Osteoblast (primary cell): ENCODE results near the gene FAT2. TPM values are rescaled to one million over a fixed set of nuclear protein-coding genes. Genes with fewer than 3 reads are reported as not detected.

Source experiments
- DNase-seq: peaks from one replicate; pipeline ENCODE4 v3.0.0; 2011; ENCODE audit warnings: low spot score, mixed read lengths; ENCODE audit not compliant: insufficient read length; ENCODE audit errors: missing footprints
- H2AFZ ChIP-seq: 2 replicates; pipeline ENCODE4 v1.6.0; 2011; ENCODE audit warnings: mild to moderate bottlenecking, low read length
- H3K27ac ChIP-seq: 2 replicates; pipeline ENCODE4 v1.5.1; 2011; ENCODE audit warnings: mild to moderate bottlenecking, low read depth, low read length, moderate library complexity
- H3K27me3 ChIP-seq: 2 replicates; pipeline ENCODE4 v1.6.0; 2012; ENCODE audit warnings: mild to moderate bottlenecking, control low read depth, inconsistent platforms, low read length, moderate library complexity; ENCODE audit not compliant: insufficient read depth
- H3K36me3 ChIP-seq: 2 replicates; pipeline ENCODE4 v1.5.1; 2011; ENCODE audit warnings: mild to moderate bottlenecking, low read length, control low read depth, moderate library complexity; ENCODE audit not compliant: insufficient read depth
- H3K4me1 ChIP-seq: 2 replicates; pipeline ENCODE4 v1.5.1; 2011; ENCODE audit warnings: mild to moderate bottlenecking, low read length, control low read depth, moderate library complexity; ENCODE audit not compliant: insufficient read depth
- H3K4me2 ChIP-seq: 2 replicates; pipeline ENCODE4 v1.6.0; 2011; ENCODE audit warnings: mild to moderate bottlenecking, low read length; ENCODE audit not compliant: insufficient read depth
- H3K4me3 ChIP-seq: fragments of 200-600 bp; sonication (generic); 3 replicates; pipeline ENCODE4 v1.5.1; 2012; ENCODE audit warnings: mild to moderate bottlenecking, low read length, inconsistent platforms; ENCODE audit not compliant: insufficient read depth
- H3K79me2 ChIP-seq: 2 replicates; pipeline ENCODE4 v1.6.0; 2012; ENCODE audit warnings: mild to moderate bottlenecking, low read length, control low read depth, inconsistent platforms; ENCODE audit not compliant: insufficient read depth
- H3K9me3 ChIP-seq: 2 replicates; pipeline ENCODE4 v1.5.1; 2011; ENCODE audit warnings: low read depth, low read length, control low read depth
- H4K20me1 ChIP-seq: 2 replicates; pipeline ENCODE4 v1.6.0; 2012; ENCODE audit warnings: mild to moderate bottlenecking, low read length, control low read depth; ENCODE audit not compliant: insufficient read depth
- CTCF ChIP-seq: IDR thresholded peaks from 2 replicates; pipeline ENCODE4 v1.5.1; 2011; ENCODE audit warnings: mild to moderate bottlenecking, low read depth, low read length, moderate library complexity; ENCODE audit errors: extremely low read depth
- total RNA-seq: library from RNA; depleted of rRNA; stranded (reverse); fragments of >200 nt; gene quantifications from 2 replicates; pipeline ENCODE4 v1.2.3, GENCODE V29; 2012

Gene FAT2
- total RNA-seq, 1 donor, result 0.36 TPM

- no peaks in the 10 kb centered on the region for H4K20me1 ChIP-seq
- DNase-seq, result no peak
- no peak overlapping the region for H3K27ac ChIP-seq
- no peaks in the 10 kb centered on the region for H3K79me2 ChIP-seq
- H3K36me3 ChIP-seq, result no peaks in the 10 kb centered on the region
- no peak overlapping the region for H3K4me3 ChIP-seq
- no peak for TF ChIP-seq CTCF
- no peaks in the 10 kb centered on the region for H3K4me1 ChIP-seq
- no peak overlapping the region for H2AFZ ChIP-seq
- H3K4me2 ChIP-seq, result no peak overlapping the region
- H3K9me3 ChIP-seq, result no peaks in the 10 kb centered on the region
- peaks cover 8% of the 10 kb centered on the region for H3K27me3 ChIP-seq
Observed at GRCh38 chr5:151557951-151558350, 33.2 kb downstream of the FAT2 start.

- Histone ChIP-seq H4K20me1 (no peaks in the 10 kb centered on the region), H2AFZ (no peak overlapping the region), H3K9me3 (no peaks in the 10 kb centered on the region), H3K27me3 (peaks cover 8% of the 10 kb centered on the region), H3K4me1 (no peaks in the 10 kb centered on the region), H3K4me2 (no peak overlapping the region), H3K4me3 (no peak overlapping the region), H3K27ac (no peak overlapping the region), H3K79me2 (no peaks in the 10 kb centered on the region), H3K36me3 (no peaks in the 10 kb centered on the region)
- DNase-seq, result no peak
- no peak for TF ChIP-seq CTCF
Observed at GRCh38 chr5:151557466-151557865, 33.7 kb downstream of the FAT2 start.

DNA sequence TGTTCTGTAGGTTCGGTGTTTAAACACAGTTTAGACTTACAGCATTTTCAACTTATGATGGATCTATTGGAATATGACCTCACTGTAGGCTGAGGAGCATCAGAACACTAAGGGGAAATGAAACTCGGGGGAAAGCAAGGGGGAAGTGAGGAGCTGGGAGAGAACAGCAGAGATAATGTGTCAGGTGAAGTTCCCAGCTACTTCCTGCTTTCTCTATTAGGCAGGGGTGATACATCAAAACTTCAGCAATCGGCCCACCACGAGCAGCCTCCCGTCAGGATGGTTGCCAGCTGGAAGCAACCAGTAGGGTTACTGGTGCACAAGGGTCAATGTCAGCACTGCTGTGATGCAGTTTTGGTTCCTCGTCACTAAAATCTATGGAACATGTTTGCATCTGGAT lies 34.3 kb downstream of the FAT2 start:
- no peak for DNase-seq
- Histone ChIP-seq H3K27me3 (peaks cover 8% of the 10 kb centered on the region), H3K4me2 (no peak overlapping the region), H4K20me1 (no peaks in the 10 kb centered on the region), H2AFZ (no peak overlapping the region), H3K27ac (no peak overlapping the region), H3K4me1 (no peaks in the 10 kb centered on the region), H3K36me3 (no peaks in the 10 kb centered on the region), H3K79me2 (no peaks in the 10 kb centered on the region), H3K4me3 (no peak overlapping the region), H3K9me3 (no peaks in the 10 kb centered on the region)
- no peak for TF ChIP-seq CTCF

GRCh38 chr5:151555760-151556576 lies 35.2 kb downstream of the FAT2 start:
- no peak for TF ChIP-seq CTCF
- no peak overlapping the region for H3K4me3 ChIP-seq
- no peak for DNase-seq
- H2AFZ ChIP-seq, result no peak overlapping the region
- H3K27ac ChIP-seq, result no peak overlapping the region
- no peaks in the 10 kb centered on the region for H3K4me1 ChIP-seq
- H3K27me3 ChIP-seq, result peaks cover 5% of the 10 kb centered on the region
- no peaks in the 10 kb centered on the region for H4K20me1 ChIP-seq
- H3K4me2 ChIP-seq, result no peak overlapping the region
- no peaks in the 10 kb centered on the region for H3K79me2 ChIP-seq
- H3K9me3 ChIP-seq, result no peaks in the 10 kb centered on the region
- H3K36me3 ChIP-seq, result no peaks in the 10 kb centered on the region
